Smooth muscle cell (in vitro differentiated cells): ENCODE results near the gene ATXN7L1. TPM values are rescaled to one million over a fixed set of nuclear protein-coding genes. Genes with fewer than 3 reads are reported as not detected.

Experiments used
- DNase-seq: peaks from one replicate; lab custom pipeline; 2025; ENCODE audit not compliant: unreplicated experiment; lab: John Stamatoyannopoulos, UW
- H2AFZ ChIP-seq: fragments of 200-600 bp; sonication (generic); 2 replicates; pipeline ENCODE4 v1.6.0; 2016; ENCODE audit warnings: antibody characterized with exemption, low read depth, mild to moderate bottlenecking
- H3F3A ChIP-seq: fragments of 200-600 bp; sonication (generic); 2 replicates; pipeline ENCODE4 v1.6.0; 2017; ENCODE audit warnings: antibody characterized with exemption, low read depth
- H3K27ac ChIP-seq: fragments of 200-600 bp; sonication (generic); 2 replicates; pipeline ENCODE4 v1.5.1; 2016; ENCODE audit warnings: low read depth, mild to moderate bottlenecking
- H3K27me3 ChIP-seq: fragments of 200-600 bp; sonication (generic); 2 replicates; pipeline ENCODE4 v1.6.1; 2016; ENCODE audit warnings: low read depth, mild to moderate bottlenecking
- H3K36me3 ChIP-seq: fragments of 200-600 bp; sonication (generic); 2 replicates; pipeline ENCODE4 v1.5.1; 2016; ENCODE audit warnings: low read depth
- H3K4me1 ChIP-seq: fragments of 200-600 bp; sonication (generic); 2 replicates; pipeline ENCODE4 v1.5.1; 2016; ENCODE audit warnings: low read depth
- H3K4me2 ChIP-seq: fragments of 200-600 bp; sonication (generic); 2 replicates; pipeline ENCODE4 v1.6.0; 2016; ENCODE audit warnings: mild to moderate bottlenecking
- H3K4me3 ChIP-seq: fragments of 200-600 bp; sonication (generic); 2 replicates; pipeline ENCODE4 v1.5.1; 2016; ENCODE audit warnings: mild to moderate bottlenecking
- H3K79me2 ChIP-seq: fragments of 200-600 bp; sonication (generic); 2 replicates; pipeline ENCODE4 v1.6.0; 2016; ENCODE audit warnings: low read depth, mild to moderate bottlenecking
- H3K9ac ChIP-seq: fragments of 200-600 bp; sonication (generic); 2 replicates; pipeline ENCODE4 v1.6.0; 2016; ENCODE audit warnings: low read depth
- H3K9me3 ChIP-seq: fragments of 200-600 bp; sonication (generic); replicated peaks from 2 replicates; pipeline ENCODE4 v1.5.1; 2016; ENCODE audit warnings: low read depth
- H4K20me1 ChIP-seq: fragments of 200-600 bp; sonication (generic); 2 replicates; pipeline ENCODE4 v1.6.0; 2016; ENCODE audit warnings: low read depth
- CTCF ChIP-seq: fragments of 200-600 bp; sonication (generic); IDR thresholded peaks from 2 replicates; pipeline ENCODE4 v1.5.1; 2017; ENCODE audit warnings: borderline replicate concordance, mild to moderate bottlenecking, antibody characterized with exemption; ENCODE audit not compliant: insufficient read depth, poor library complexity, severe bottlenecking
- WGBS: methylation state at CpG from one replicate; pipeline ENCODE4 v1.1.7; 2016; ENCODE audit warnings: low lambda C conversion rate; 5-methylcytosine and 5-hydroxymethylcytosine counted together
- polyA plus RNA-seq: library from polyadenylated mRNA; unstranded; fragments of >200 nt; fragmentation: Nextera tagmentation; extraction: Ambion mirVana; gene quantifications from 2 replicates; pipeline ENCODE4 v1.2.1, GENCODE V29; 2016
- total RNA-seq: library from RNA; depleted of rRNA; stranded (reverse); fragments of >200 nt; gene quantifications from 2 replicates; pipeline ENCODE4 v1.2.3, GENCODE V29; 2014

The ATXN7L1 gene
- total and polyA plus RNA-seq, 2 experiments from 2014 or later = 3.3 to 4.4 TPM

GRCh38 chr7:105719395-105719794 is 157.0 kb downstream of the ATXN7L1 start:
- Histone ChIP-seq H3K4me3 (no peak overlapping the region), H3K9ac (no peak overlapping the region), H3K36me3 (no peaks in the 10 kb centered on the region), H3K27ac (no peak overlapping the region), H3K79me2 (no peaks in the 10 kb centered on the region), H3F3A (no peaks in the 10 kb centered on the region), H3K4me2 (no peak overlapping the region), H2AFZ (no peak overlapping the region), H3K27me3 (no peaks in the 10 kb centered on the region), H3K4me1 (no peaks in the 10 kb centered on the region), H3K9me3 (no peaks in the 10 kb centered on the region), H4K20me1 (no peaks in the 10 kb centered on the region)
- 96% methylated on average over 2 of the region's 2 CpGs for WGBS
- no peak for DNase-seq
- no peak for TF ChIP-seq CTCF

DNA sequence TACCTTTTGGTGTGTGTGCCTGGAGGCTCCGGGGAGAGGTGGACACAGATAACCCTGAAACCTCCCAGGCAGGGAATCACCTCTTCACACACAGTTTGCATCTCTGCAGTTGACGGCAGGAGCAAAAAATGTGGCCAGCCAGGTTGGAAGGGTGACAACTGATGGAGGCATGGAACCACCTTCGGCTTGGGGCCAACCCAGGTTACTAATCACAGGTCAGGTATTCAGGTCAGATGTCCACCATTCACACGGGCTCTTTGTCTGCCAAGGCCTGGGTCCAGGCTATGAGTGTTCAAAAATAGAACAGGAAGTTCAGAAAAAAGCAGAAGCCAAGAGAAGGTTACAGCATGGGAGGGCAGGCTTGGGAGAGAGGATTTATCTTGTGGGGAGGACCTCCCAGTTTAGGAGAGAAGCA is 157.9 kb downstream of the ATXN7L1 start:
- H3K27ac ChIP-seq = no peak overlapping the region
- H3F3A ChIP-seq = no peaks in the 10 kb centered on the region
- H3K4me3 ChIP-seq = no peak overlapping the region
- H2AFZ ChIP-seq = no peak overlapping the region
- no peaks in the 10 kb centered on the region for H3K79me2 ChIP-seq
- TF ChIP-seq CTCF = no peak
- no peak overlapping the region for H3K4me2 ChIP-seq
- H4K20me1 ChIP-seq = peaks cover 6% of the 10 kb centered on the region
- no peak overlapping the region for H3K9ac ChIP-seq
- H3K27me3 ChIP-seq = no peaks in the 10 kb centered on the region
- no peaks in the 10 kb centered on the region for H3K9me3 ChIP-seq
- DNase-seq = no peak
- no peaks in the 10 kb centered on the region for H3K4me1 ChIP-seq
- 62% methylated on average over 4 of the region's 4 CpGs for WGBS
- H3K36me3 ChIP-seq = no peaks in the 10 kb centered on the region

GRCh38 chr7:105715528-105715927 is 160.9 kb downstream of the ATXN7L1 start:
- Histone ChIP-seq H3K79me2 (no peaks in the 10 kb centered on the region), H4K20me1 (peaks cover 6% of the 10 kb centered on the region), H3K9ac (no peak overlapping the region), H3K27me3 (no peaks in the 10 kb centered on the region), H3K9me3 (no peaks in the 10 kb centered on the region), H3K4me3 (no peak overlapping the region), H3K27ac (no peak overlapping the region), H3F3A (no peaks in the 10 kb centered on the region), H2AFZ (no peak overlapping the region), H3K4me2 (no peak overlapping the region), H3K36me3 (no peaks in the 10 kb centered on the region), H3K4me1 (no peaks in the 10 kb centered on the region)
- TF ChIP-seq CTCF = no peak
- DNase-seq = no peak
